ENCODE data around the gene CFAP74.

DNA sequence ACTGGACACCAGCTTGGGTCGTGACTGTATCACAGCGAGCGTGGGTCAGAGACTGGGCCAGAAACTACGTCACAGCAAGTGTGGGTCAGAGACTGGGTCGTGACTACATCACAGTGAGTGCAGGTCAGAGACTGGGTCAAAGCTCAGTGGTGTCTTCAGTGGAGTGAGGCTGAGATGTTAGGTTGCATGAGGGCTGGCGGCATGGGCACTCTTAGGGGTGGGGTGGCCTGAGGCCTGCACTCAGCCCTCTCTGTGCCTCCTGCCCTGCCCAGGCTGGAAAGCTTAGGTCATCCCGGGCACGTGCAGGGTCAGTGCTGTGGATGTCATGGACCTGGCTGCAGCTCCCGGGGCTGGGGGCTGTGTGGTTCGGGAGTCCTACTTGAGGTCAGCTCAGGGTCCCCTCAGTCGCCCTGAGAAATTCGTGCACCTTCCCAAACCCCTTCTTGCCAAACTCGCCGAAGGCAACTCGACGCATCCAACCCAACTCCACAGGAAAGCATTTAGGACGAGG, 19.0 kb downstream of the CFAP74 start:
- TF ChIP-seq, protein P1, sequence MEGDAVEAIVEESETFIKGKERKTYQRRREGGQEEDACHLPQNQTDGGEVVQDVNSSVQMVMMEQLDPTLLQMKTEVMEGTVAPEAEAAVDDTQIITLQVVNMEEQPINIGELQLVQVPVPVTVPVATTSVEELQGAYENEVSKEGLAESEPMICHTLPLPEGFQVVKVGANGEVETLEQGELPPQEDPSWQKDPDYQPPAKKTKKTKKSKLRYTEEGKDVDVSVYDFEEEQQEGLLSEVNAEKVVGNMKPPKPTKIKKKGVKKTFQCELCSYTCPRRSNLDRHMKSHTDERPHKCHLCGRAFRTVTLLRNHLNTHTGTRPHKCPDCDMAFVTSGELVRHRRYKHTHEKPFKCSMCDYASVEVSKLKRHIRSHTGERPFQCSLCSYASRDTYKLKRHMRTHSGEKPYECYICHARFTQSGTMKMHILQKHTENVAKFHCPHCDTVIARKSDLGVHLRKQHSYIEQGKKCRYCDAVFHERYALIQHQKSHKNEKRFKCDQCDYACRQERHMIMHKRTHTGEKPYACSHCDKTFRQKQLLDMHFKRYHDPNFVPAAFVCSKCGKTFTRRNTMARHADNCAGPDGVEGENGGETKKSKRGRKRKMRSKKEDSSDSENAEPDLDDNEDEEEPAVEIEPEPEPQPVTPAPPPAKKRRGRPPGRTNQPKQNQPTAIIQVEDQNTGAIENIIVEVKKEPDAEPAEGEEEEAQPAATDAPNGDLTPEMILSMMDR (IDR thresholded peaks at IDR 0.05; ENCODE audit: poor library complexity): no peak
- no peak for TF ChIP-seq EZH2 (IDR thresholded peaks at IDR 0.05; ENCODE audit: borderline replicate concordance)
- no peak for TF ChIP-seq EZH2phosphoT487 (IDR thresholded peaks at IDR 0.05; ENCODE audit: low read depth, severe bottlenecking, unreplicated experiment)
